ENCODE results near the gene STPG1.

DNA sequence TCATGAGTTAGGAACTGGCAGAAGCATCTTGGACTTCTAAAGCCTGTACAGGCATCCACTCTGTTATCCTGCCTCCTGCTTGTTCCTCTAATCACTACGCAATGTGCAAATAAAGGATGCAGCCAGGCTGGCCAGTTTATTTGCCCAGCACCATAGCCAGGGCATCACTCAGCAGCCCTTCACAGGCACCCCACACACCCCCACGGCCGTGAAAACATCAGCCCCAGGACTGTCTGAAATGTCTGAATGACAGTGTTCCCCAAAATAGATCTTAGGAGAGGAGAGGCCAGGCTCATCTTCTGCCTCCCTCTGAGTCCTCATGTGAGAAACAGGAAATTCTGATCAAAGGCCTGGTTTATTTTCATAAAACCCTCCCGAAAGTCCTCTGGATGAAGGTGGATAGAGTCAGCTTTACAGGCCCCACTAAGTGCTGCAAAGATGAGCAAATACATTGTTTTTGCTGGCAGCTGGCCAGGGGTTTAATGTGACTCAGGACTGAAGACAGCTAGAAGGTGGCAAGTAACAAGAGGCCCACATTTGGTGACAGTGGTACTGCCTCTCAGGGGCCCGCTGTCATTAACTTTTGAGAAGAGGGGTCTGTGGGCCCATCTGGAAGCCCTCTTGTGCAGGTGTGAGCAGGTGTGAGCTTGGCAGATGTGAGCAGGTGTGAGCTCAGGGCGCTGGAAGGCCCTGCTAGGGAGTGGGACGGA, 61.5 kb downstream of the STPG1 start:
- TF ChIP-seq EZH2phosphoT487 (IDR thresholded peaks at IDR 0.05; ENCODE audit: borderline replicate concordance, low read length), result no peak
- TF ChIP-seq EZH2 (IDR thresholded peaks at IDR 0.05; ENCODE audit: low read length, unreplicated experiment), result no peak
- TF ChIP-seq, protein P1, sequence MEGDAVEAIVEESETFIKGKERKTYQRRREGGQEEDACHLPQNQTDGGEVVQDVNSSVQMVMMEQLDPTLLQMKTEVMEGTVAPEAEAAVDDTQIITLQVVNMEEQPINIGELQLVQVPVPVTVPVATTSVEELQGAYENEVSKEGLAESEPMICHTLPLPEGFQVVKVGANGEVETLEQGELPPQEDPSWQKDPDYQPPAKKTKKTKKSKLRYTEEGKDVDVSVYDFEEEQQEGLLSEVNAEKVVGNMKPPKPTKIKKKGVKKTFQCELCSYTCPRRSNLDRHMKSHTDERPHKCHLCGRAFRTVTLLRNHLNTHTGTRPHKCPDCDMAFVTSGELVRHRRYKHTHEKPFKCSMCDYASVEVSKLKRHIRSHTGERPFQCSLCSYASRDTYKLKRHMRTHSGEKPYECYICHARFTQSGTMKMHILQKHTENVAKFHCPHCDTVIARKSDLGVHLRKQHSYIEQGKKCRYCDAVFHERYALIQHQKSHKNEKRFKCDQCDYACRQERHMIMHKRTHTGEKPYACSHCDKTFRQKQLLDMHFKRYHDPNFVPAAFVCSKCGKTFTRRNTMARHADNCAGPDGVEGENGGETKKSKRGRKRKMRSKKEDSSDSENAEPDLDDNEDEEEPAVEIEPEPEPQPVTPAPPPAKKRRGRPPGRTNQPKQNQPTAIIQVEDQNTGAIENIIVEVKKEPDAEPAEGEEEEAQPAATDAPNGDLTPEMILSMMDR (conservative IDR thresholded peaks at IDR 0.05; ENCODE audit: low read depth, low read length), result no peak
